Measurements from ENCODE around the gene MTHFR.

MTHFR gene

GRCh38 chr1:11753555-11754208 is 52.1 kb downstream of the MTHFR start:
- peak; percentile 35 for DNase-seq (ENCODE audit: low read depth)
- no peak; the same call in 1 of the 2 replicates for TF ChIP-seq CTCF (conservative IDR thresholded peaks at IDR 0.05; ENCODE audit: low read length)
- H3K4me3 ChIP-seq (ENCODE audit: low read length): no peak overlapping the region

GRCh38 chr1:11752359-11753088 is 53.2 kb downstream of the MTHFR start:
- no peak for TF ChIP-seq CTCF (conservative IDR thresholded peaks at IDR 0.05; ENCODE audit: low read length)
- DNase-seq (ENCODE audit: low read depth): no peak
- H3K4me3 ChIP-seq (ENCODE audit: low read length): no peak overlapping the region

GRCh38 chr1:11751087-11751486 is 54.7 kb downstream of the MTHFR start:
- DNase-seq (ENCODE audit: low read depth): no peak
- no peak for TF ChIP-seq CTCF (conservative IDR thresholded peaks at IDR 0.05; ENCODE audit: low read length)
- H3K4me3 ChIP-seq (ENCODE audit: low read length): no peak overlapping the region

- no peak for DNase-seq (ENCODE audit: low read depth)
- H3K4me3 ChIP-seq (ENCODE audit: low read length): no peak overlapping the region
- TF ChIP-seq CTCF (conservative IDR thresholded peaks at IDR 0.05; ENCODE audit: low read length): no peak
Observed at GRCh38 chr1:11749996-11750395, 55.8 kb downstream of the MTHFR start.

GRCh38 chr1:11749203-11749689 is 56.5 kb downstream of the MTHFR start:
- no peak for DNase-seq (ENCODE audit: low read depth)
- TF ChIP-seq CTCF (conservative IDR thresholded peaks at IDR 0.05; ENCODE audit: low read length): peak; percentile 36
- H3K4me3 ChIP-seq (ENCODE audit: low read length): no peak overlapping the region

- no peak overlapping the region for H3K4me3 ChIP-seq (ENCODE audit: low read length)
- DNase-seq (ENCODE audit: low read depth): no peak
- no peak for TF ChIP-seq CTCF (conservative IDR thresholded peaks at IDR 0.05; ENCODE audit: low read length)
Observed at GRCh38 chr1:11748294-11749202, 57.2 kb downstream of the MTHFR start.
